ENCODE data around the gene EPHA2. TPM values are rescaled to one million over a fixed set of nuclear protein-coding genes. Genes with fewer than 3 reads are reported as not detected.
"Not testable (repeated sequence)": the region's sequence is repeated elsewhere in the genome, so short reads cannot be mapped to it uniquely, and the experiment has no call there.

EPHA2 gene
- total RNA-seq, 2 donors from 2014 or later = 19.5 to 26.7 TPM

- intact Hi-C loops (cut with DNase I) = loop anchor here (5.0 kb wide), 1 partner anchor 45 kb away; no protein-coding TSS in a partner anchor
- ATAC-seq = no peak
- Histone ChIP-seq H3K27me3 (no peaks in the 10 kb centered on the region), H3K4me3 (no peak overlapping the region), H3K9me3 (no peaks in the 10 kb centered on the region), H3K36me3 (replicated peaks in 1 of 2; ENCODE audit: insufficient read depth in 1 of 2, low read depth in 2 of 2) (no peaks in the 10 kb centered on the region), H3K27ac (no peak overlapping the region), H3K4me1 (no peaks in the 10 kb centered on the region)
- TF ChIP-seq, protein P1, sequence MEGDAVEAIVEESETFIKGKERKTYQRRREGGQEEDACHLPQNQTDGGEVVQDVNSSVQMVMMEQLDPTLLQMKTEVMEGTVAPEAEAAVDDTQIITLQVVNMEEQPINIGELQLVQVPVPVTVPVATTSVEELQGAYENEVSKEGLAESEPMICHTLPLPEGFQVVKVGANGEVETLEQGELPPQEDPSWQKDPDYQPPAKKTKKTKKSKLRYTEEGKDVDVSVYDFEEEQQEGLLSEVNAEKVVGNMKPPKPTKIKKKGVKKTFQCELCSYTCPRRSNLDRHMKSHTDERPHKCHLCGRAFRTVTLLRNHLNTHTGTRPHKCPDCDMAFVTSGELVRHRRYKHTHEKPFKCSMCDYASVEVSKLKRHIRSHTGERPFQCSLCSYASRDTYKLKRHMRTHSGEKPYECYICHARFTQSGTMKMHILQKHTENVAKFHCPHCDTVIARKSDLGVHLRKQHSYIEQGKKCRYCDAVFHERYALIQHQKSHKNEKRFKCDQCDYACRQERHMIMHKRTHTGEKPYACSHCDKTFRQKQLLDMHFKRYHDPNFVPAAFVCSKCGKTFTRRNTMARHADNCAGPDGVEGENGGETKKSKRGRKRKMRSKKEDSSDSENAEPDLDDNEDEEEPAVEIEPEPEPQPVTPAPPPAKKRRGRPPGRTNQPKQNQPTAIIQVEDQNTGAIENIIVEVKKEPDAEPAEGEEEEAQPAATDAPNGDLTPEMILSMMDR (IDR thresholded peaks at IDR 0.05) = no peak
- no peak for TF ChIP-seq POLR2A (IDR thresholded peaks at IDR 0.05)
- DNase-seq = no peak
- WGBS, 2 donors = 62 to 100% methylated on average over 2 to 3 of the region's 3 CpGs
Measured at GRCh38 chr1:16196874-16197273, 41.0 kb upstream of the EPHA2 start.

- not testable (repeated sequence) for DNase-seq; H3K4me1 ChIP-seq; H3K36me3 ChIP-seq (replicated peaks in 1 of 2; ENCODE audit: insufficient read depth in 1 of 2, low read depth in 2 of 2); ATAC-seq; H3K4me3 ChIP-seq; H3K27me3 ChIP-seq; H3K27ac ChIP-seq; H3K9me3 ChIP-seq
- 88 to 91% methylated on average over 4 of the region's 4 CpGs for WGBS, 2 donors
- intact Hi-C loops (cut with DNase I) = loop anchor here (5.0 kb wide), 1 partner anchor 46 kb away; no protein-coding TSS in a partner anchor
Measured at GRCh38 chr1:16196139-16196538, 40.3 kb upstream of the EPHA2 start.

GRCh38 chr1:16195518-16195905 lies 39.6 kb upstream of the EPHA2 start:
- Histone ChIP-seq H3K4me3 (no peak overlapping the region), H3K36me3 (replicated peaks in 1 of 2; ENCODE audit: insufficient read depth in 1 of 2, low read depth in 2 of 2) (no peaks in the 10 kb centered on the region), H3K27ac (no peak overlapping the region), H3K4me1 (no peaks in the 10 kb centered on the region), H3K9me3 (no peaks in the 10 kb centered on the region), H3K27me3 (no peaks in the 10 kb centered on the region)
- TF ChIP-seq, protein P1 (IDR thresholded peaks at IDR 0.05) = no peak
- TF ChIP-seq POLR2A (IDR thresholded peaks at IDR 0.05) = no peak
- 78 to 84% methylated on average over 7 of the region's 7 CpGs for WGBS, 2 donors
- intact Hi-C loops (cut with DNase I) = loop anchor here (5.0 kb wide), 1 partner anchor 47 kb away; no protein-coding TSS in a partner anchor
- DNase-seq (no peak), ATAC-seq (no peak)

DNA sequence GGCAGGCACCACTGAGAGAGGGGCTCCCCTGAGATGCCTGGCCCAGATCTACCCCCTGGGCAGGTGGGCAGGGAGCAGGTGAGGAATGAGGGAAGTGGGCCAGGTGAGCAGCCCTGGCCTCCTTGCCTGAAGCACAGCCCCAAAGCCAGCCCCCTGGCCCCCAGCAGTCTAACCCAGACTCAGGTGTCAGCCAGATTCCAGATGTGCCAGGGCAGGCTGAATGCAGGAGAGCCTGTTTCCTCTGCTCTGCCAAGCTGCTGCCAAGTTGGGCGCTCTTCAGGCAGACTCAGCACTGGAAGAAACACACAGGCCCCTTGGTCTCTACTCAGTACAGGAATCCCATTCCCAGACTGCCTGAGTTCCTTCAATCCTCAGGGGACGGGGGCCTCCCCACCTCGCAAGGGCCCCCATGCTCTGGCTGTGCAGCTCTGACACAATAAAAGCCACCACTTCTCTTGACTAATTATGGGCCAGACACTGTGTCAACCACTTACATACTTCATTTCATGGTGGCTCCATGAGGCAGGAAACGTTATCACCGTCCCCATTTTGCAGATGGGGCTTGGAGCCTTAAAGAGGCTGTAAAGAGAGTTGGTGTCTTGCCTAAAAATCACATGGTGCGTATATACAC lies 36.2 kb upstream of the EPHA2 start:
- H3K4me3 ChIP-seq = no peak overlapping the region
- no peaks in the 10 kb centered on the region for H3K36me3 ChIP-seq (replicated peaks in 1 of 2; ENCODE audit: insufficient read depth in 1 of 2, low read depth in 2 of 2)
- DNase-seq = no peak
- H3K27ac ChIP-seq = no peak overlapping the region
- ATAC-seq = no peak
- WGBS, 2 donors = 69 to 75% methylated on average over 6 of the region's 6 CpGs
- intact Hi-C loops (cut with DNase I) = no loop called here
- no peaks in the 10 kb centered on the region for H3K9me3 ChIP-seq
- peaks cover 8% of the 10 kb centered on the region for H3K4me1 ChIP-seq
- TF ChIP-seq, protein P1 (IDR thresholded peaks at IDR 0.05) = no peak
- no peak for TF ChIP-seq POLR2A (IDR thresholded peaks at IDR 0.05)
- H3K27me3 ChIP-seq = no peaks in the 10 kb centered on the region

- no peak for DNase-seq
- no peak overlapping the region for H3K27ac ChIP-seq
- peaks cover 8% of the 10 kb centered on the region for H3K4me1 ChIP-seq
- H3K4me3 ChIP-seq = no peak overlapping the region
- TF ChIP-seq, protein P1 (IDR thresholded peaks at IDR 0.05) = no peak
- no peak for TF ChIP-seq POLR2A (IDR thresholded peaks at IDR 0.05)
- no peak for ATAC-seq
- H3K9me3 ChIP-seq = no peaks in the 10 kb centered on the region
- intact Hi-C loops (cut with DNase I) = no loop called here
- no peaks in the 10 kb centered on the region for H3K27me3 ChIP-seq
- no peaks in the 10 kb centered on the region for H3K36me3 ChIP-seq (replicated peaks in 1 of 2; ENCODE audit: insufficient read depth in 1 of 2, low read depth in 2 of 2)
- WGBS, 2 donors = 100% methylated on average over 1 of the region's 1 CpG
Measured at GRCh38 chr1:16191309-16191708, 35.4 kb upstream of the EPHA2 start.

Data from body of pancreas (tissue), 4 donors.